OCI-LY7 (cell line): ENCODE measurements around the gene RNF168.

Source experiments
- CTCF ChIP-seq: fragments of 200-600 bp; sonication (generic); conservative IDR thresholded peaks from 2 replicates; pipeline ENCODE4 v1.5.1; 2014; ENCODE audit warnings: mild to moderate bottlenecking, antibody characterized with exemption, low read length, moderate library complexity, mixed read lengths
- EZH2phosphoT487 ChIP-seq: fragments of 200-600 bp; sonication (generic); IDR thresholded peaks from 2 replicates; pipeline ENCODE4 v1.6.1; 2018; ENCODE audit warnings: low read depth, borderline replicate concordance, mild to moderate bottlenecking, mixed run types, antibody characterized with exemption, low read length, moderate library complexity, mixed read lengths

- no peak for TF ChIP-seq EZH2phosphoT487
- no peak for TF ChIP-seq CTCF
These were observed 10.3 kb upstream of the RNF168 start for GRCh38 chr3:196513697-196514349.
